Breast epithelium (tissue), 3 donors: ENCODE measurements around the gene LEP.

Source experiments
- CTCF ChIP-seq, 3 donors: fragments of 450-650 bp; IDR thresholded peaks; one replicate each; pipeline ENCODE4 v1.5.1; 2016 to 2017; ENCODE audit warnings: antibody characterized with exemption in 3 of 3, mild to moderate bottlenecking in 3 of 3, moderate library complexity in 3 of 3
- POLR2A ChIP-seq: fragments of 450-650 bp; IDR thresholded peaks from one replicate; pipeline ENCODE4 v1.6.1; 2016; ENCODE audit warnings: antibody characterized with exemption, mild to moderate bottlenecking, moderate library complexity

GRCh38 chr7:128205068-128205467, 36.0 kb upstream of the LEP start:
- no peak for TF ChIP-seq CTCF (IDR thresholded peaks at IDR 0.05)
- TF ChIP-seq POLR2A: no peak
